HUDEP-2 (cell line): ENCODE measurements around the gene TRPV6.

ENCODE experiments used
- DNase-seq, 76 experiments: peaks; one replicate each; lab custom pipeline; 2025; ENCODE audit not compliant: unreplicated experiment in 76 of 76; lab: John Stamatoyannopoulos, UW

The TRPV6 gene

DNA sequence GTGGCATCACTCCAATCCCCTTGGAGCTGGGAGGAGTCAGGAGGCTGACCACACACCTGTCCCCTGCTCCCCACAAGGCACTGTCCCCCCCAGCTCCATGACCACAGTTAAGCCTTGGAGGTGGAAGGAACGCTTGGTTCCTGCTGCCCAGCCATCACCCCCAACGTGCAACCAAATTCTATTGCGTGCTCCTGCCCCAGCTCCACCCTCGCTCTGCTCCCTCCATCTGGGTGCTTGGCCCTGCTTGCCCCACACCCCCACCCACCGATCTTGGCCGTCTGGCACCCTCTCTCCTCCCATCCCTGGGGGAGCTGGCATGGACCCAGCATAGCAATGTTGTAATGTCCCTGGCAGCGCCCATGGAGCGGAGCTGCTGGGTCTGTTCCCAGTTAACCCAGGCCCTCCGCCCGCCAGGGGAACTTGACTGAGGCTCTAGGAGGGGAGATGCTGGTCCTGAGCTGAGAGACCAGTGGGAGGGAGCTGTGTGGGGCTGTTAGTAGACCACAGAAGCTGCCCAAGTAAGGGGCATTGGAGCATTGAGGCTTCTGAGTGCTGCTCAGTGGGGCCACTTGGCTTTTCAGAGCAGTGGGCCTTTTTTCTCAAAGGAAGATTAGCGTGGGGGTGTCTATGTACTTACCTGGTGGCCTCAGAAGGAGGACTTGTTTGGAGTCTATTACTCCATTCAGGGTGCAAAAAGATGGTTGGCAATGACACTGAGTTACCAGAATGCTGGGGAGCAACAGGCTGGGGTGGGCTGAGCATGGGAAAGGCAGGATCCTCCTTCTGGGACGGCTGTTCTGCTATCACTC, 29.6 kb downstream of the TRPV6 start:
- peak in 15 of 76 experiments; percentile 8 to 41 (median 21) for DNase-seq

DNA sequence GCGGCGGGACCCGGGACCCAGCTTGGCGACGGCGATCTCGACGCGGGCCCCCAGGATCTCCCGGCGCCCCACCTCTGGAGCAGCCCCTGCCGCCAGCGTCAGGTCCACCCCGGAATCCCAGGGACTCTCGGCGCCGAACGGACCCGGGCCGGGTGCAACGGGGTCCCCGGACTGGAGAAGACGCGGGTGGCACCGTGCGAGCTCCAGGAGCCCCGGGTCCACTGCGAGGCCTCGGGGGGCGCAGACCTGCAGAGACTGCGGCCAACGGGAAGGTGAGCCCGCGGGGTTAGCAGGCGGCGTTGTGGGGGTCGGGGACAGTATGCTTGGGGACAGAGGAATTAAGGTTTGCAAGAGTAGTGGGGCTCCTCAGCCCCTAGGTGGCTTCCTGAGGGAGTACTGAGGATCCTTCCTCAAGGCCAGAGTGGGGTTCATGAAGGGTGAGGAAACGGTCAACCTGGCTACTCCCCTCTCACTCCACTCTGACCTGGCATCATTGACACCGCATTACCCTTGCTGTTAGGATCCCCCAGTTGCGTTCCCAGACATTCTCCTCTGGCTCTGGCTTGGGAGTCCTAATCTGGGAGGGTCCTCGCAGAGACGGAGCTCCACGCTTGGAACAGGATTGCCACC, 30.3 kb downstream of the TRPV6 start:
- peak in 2 of 76 experiments; percentile 31 to 40 for DNase-seq

DNA sequence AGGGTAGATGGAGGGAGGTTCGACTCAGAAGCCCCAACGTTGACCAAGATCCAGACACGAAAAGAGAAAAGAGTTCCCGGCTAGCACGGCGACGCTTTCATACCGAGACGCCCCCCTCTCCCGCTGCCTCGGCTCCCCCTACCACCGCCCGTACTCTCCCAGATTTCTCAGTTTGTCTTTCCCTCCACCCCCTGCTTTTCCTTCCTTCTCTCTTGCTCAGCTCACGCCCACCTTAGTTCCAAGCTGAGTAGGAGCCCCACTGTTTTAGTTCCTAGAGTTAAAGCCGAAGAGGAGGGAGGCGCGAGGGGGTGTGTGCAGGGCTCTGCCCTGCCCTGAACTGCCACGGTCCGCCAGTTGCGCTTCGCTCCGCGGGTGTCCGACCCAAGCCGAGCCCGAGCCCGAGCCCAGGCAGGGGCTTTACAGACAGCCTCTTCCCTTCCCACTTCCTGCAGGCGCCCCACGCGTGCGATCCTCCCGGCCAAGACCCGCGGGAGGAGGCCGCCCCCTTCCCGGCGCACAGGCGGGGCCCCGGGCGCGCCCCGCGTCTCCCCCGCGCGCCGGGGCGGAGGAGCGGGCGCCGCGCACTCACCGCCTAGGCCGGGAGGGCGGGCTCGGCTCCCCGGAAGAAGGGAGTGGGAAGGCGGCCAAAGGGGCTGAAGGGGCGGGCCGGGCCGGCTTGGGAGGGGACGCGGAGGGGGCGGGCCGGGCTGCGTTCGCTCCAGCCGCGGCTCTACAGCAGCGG, 31.0 kb downstream of the TRPV6 start, which contains the start of gene EPHB6:
TSS of gene EPHB6 (plus strand) at position 705 of the 742 bp plus-strand sequence. CDS start 8,152 bp downstream, outside the sequence.
- DNase-seq, result peak in 73 of 76 experiments; percentile 10 to 89 (median 69)

DNA sequence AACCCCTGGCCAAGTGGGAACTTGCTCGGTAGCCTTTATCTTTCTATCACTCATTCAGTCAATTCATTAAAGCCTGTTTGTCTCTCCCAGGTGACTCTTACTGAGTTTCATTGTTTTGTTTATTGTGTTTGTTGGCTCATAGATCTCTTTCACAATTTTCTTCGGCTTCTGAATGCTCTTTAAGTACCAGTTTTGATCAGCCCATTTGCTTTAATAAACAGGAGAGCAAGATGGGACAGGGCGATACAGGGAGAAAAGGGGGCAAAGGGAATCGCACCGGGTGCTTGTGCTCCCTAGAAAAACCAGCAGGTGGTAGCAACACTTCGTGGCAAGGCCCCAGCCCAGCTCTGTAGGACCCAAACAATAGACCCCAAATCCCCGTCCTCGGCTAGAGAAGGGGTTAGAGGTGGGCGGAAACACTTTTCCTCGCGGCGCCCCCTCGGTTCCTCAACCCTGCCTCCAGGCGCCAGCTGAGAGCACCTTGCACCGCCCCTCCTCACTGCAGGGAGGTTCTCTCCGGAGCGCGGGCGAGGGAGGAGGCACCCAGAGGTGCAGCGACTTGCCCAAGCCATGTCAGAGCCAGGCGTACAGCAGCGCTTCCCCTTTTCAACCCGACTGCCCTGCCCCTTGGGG, 31.7 kb downstream of the TRPV6 start:
- peak in 72 of 76 experiments; percentile 7 to 86 (median 68) for DNase-seq

DNA sequence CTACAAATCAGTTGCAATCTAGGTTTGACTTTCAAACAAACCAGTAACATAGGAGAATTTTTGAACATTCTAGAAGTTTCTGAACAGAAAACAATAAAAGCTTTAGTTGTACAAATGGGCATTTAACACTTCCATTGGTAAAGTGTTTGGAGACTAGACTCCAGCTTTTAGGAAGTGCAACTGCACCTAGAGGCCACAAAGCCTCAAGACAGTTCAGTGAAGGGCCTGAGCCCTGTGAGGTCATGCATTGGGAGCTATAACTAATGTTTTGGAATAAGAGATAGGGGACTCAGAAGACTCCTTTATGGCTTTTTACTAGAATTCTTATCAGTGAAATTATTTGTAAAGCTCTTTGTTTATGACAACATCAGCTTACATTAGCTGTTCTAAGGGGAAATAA, 33.6 kb downstream of the TRPV6 start:
- DNase-seq, result peak in 2 of 76 experiments; percentile 18 to 21

DNA sequence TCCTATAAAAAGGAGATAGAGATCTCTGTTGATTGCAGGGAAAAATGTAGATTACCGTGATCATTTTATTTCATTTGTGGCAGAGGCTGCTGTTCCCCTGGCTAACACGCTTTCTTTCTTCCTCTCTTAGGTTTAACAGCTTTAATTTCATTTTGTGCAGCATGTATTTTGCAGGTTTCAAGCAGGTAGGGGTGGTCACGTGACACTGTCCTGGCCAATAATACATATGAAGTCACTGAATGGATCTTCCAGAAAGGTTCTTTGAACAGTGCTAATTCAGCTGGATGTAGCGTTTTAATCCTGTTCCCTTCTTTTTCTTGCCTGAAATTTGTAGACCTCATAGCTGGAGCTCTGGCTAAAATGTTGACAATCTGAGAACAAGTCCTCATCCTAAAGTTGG, 34.3 kb downstream of the TRPV6 start:
- no peak for DNase-seq

DNA sequence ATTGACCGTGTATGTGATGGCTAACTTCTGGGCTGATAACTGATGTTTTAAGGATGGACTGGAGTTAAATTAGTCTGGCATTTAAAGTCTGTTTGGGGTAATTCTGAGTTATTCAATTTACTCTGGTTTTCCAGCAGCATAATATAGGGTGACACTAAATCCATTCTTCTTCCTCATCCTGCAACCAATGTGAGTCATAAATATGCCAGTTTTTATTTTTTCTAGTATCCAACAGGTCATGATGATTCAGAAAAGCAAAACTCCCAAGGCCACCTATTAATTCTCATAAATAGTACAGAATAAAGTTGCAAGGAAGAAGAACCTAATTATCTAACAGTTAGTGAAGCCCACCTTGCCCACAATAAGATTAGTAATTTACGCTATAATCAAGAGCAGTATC, 38.2 kb downstream of the TRPV6 start:
- DNase-seq, result no peak

DNA sequence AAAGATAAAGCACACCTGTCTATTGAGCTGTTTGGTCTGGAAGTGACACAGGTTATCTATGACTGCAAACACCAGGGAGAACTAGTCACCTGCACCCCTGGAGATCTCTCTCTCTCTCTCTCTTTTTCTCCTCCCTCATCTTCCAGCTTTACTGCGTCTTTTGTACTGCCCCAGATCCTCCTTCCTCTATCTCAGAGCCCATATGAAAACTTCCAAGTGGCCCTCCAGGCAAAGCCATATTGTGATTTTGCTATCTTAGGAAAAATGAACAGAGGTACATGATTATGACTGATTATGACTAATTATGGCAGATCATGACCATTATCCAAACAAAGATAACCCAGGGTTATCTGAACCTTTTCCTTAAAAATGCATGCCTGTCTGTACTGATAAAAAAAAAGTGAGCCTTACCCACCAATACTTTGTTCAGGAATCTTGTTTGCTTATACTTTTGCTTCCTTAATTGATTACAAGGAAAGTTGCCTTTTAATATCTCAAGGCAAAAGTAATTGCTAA, 43.2 kb downstream of the TRPV6 start:
- DNase-seq, result peak in 2 of 76 experiments; percentile 10 to 27

DNA sequence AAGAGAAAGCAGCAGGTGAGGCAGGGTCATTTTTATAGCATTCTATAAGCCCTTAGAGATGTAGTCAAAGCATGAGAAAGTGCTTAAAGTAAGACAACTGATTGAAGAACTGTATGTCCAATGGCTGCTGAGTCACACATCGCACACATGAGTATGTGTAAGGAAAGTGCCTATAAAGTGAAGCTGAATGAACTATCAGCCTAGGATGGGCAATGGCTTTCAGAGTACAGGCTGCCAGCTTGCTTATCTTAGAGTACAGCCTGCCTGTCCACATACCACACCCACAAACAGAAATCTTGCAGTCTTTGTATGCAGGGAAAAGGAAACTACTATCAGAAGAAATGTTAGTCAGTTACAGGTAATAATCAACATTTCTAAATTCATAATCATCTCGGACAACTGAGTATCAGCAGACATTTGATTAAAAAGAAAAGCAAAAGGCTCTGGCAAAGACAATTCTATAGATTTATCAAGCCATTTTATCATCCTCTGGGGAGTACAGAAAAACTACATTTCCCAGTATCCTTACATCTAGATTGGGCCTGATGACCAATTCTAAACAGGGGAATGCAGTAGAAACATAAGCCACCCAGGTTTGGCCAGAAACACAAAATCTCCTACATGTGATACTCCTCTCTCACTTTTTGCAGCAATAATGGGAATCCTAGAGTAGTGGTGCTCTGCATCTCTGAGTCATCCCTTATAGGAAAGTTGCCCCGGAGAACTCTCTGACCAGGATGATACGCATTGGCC, 46.9 kb downstream of the TRPV6 start:
- peak in 73 of 76 experiments; percentile 22 to 96 (median 81) for DNase-seq

DNA sequence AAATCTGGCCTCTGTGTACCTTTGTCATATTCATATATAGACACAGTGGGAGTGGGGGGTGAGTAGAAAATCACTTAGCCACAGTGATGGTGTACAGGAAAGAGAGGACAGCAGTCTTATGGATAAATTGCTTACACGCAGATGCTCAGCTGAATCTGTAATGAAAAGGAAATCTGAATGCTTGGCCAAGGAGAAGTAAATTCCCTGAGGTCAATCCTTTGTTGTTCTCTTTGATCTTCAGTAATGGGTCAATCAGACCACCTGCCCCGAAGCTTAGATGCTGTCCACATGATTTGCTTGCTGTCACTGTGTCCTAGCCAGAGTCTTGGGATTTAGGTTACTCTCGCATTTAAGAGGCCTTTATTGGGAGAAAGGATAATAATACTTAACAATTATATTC, 49.1 kb downstream of the TRPV6 start:
- no peak for DNase-seq

DNA sequence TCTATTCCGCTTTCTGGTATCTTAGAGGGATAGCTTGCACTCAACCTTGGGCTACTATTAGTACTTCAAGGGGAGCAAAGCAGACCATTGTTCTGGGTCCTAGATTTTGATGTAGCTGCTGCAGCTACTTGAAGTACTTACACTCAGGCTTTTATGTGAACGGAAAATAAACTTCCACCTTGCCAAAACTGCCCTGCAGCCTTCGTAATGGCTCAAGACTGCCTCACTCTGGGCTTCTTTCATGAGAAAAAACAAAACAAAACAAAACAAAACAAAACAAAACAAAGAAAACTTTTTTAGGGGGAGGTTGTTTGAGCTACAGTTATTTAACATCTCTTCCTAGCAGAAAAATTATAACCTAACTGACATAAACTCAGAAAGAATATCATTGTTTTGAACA, 50.1 kb downstream of the TRPV6 start:
- peak in 10 of 76 experiments; percentile 2 to 30 (median 21) for DNase-seq

DNA sequence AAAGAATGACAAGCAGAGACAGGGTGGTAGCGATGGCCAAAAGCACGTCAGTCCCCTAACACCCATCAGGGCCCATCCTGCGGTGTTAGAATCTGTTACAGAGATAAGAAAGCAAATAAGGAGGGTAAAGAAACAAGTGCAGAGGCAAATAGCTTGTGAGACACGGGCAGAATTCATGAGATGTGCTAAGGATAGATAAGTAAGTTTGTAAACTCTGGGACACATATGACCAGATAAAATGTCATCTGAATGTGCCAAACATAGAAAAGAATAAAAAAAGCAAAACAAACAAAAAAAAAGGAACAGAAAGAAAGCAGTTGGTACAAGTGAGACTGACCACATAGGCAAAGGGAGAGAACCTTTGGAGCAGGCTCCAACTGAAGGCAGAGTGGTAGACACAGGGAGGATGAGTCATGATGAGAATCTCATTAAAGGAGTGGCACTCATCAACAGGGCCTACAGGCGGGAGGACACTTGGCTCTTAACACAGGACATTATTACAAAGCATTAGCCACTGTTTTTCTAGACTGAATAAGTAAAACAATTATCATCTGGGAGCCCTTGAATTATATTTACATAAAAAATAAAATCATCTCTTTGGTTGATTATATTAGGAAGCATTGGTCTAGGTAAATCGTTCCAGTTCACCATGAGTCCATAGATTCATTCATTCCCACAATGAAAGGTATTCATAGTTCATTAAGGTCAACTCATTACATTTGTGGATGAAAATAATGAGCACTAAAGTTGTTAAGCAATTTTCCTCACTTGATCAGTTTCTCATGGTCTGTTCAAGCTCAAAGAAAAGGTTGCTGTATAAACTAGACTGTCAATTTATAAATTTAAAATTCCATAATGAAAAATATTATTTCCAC, 52.1 kb downstream of the TRPV6 start:
- DNase-seq, result peak in 65 of 76 experiments; percentile 16 to 93 (median 59)

DNA sequence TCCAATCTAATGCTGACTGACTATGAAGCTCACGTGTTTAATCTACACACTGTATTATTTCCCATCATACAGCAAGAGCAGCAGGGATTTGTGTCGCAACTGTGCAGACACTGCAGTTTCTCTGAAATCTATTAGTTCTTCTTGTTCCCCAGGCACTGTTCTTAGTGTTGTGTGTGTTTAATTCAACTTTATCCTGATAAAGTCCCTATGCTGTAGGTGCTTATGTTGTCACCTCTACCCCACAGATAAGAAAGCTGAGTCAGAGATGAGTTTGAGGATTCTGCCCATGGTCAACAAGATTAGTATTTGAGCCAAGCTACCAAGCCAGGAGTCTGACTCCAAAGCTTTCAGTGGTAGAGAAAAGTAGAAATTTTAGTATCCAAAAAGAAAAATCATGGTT, 53.1 kb downstream of the TRPV6 start:
- peak in 40 of 76 experiments; percentile 3 to 75 (median 34) for DNase-seq

DNA sequence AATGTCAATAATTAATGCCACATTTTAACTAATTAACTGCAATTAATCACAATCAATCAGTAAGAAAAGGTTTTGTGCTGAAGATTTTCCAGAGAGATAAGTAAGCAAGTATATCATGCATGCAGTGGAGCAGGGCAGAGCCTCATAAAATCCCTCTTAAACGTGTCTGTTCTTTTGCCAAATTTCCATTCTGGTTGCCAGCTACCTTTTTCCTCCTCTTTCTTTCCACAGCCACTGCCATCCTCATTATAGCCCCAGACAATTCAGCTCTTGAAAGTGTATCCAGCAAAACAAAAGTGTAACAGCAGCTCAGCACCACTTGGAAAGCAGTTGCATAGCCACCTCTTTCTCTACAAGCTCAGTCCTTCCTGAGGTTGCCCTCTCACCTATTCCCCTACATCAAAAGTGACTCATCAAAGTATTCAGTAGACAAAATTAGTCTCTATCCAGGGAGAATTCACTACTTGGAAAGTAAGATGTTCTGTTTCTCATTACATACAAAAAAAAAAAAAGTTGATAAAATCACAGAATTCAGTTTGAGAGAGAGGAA, 57.5 kb downstream of the TRPV6 start:
- no peak for DNase-seq

DNA sequence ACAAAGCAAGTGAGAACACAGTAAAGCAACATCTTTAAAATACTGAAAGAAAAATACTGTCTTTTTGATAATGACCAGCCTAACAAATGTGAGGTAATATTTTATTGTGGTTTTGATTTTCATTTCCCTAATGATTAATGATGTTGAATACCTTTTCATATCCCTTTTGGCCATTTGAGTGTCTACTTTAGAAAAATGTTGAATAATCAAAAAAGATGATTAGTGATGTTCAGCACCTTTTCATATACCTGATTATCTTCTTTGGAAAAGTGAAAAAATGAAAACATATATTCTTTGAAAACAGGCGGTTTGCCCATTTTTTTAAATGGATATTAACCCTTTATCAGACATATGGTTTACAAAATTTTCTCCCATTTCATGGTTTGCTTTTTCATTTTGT, 62.8 kb downstream of the TRPV6 start:
- DNase-seq, result no peak
